SKM-1 treated with dmso at 0.1 percent for 144 hours (cell line): ENCODE data around the gene BLM.
A peak's percentile ranks its signal among the peaks of the same experiment; 100 is the strongest.

Source experiments
- DNase-seq: peaks from one replicate; lab custom pipeline; 2025; ENCODE audit not compliant: unreplicated experiment; lab: John Stamatoyannopoulos, UW

BLM gene

GRCh38 chr15:90787881-90788280, 70.7 kb downstream of the BLM start:
- no peak for DNase-seq

GRCh38 chr15:90789462-90789861, 72.3 kb downstream of the BLM start:
- no peak for DNase-seq

- no peak for DNase-seq
These were observed 72.9 kb downstream of the BLM start for GRCh38 chr15:90790057-90790456.

- DNase-seq, result no peak
These were observed 73.4 kb downstream of the BLM start for GRCh38 chr15:90790561-90790960.

- no peak for DNase-seq
These were observed 77.4 kb downstream of the BLM start for GRCh38 chr15:90794538-90794937.

GRCh38 chr15:90799639-90800170, 82.6 kb downstream of the BLM start:
- DNase-seq, result no peak

- DNase-seq, result no peak
These were observed 84.7 kb downstream of the BLM start for GRCh38 chr15:90801803-90802202.

- no peak for DNase-seq
These were observed 90.1 kb downstream of the BLM start for GRCh38 chr15:90807074-90807785.

GRCh38 chr15:90807786-90808086, 90.6 kb downstream of the BLM start:
- DNase-seq, result no peak

- peak; percentile 16 for DNase-seq
These were observed 91.5 kb downstream of the BLM start for GRCh38 chr15:90808517-90809235.

- DNase-seq, result no peak
These were observed 92.4 kb downstream of the BLM start for GRCh38 chr15:90809536-90809935.

GRCh38 chr15:90810354-90810753, 93.2 kb downstream of the BLM start:
- no peak for DNase-seq

- no peak for DNase-seq
These were observed 95.2 kb downstream of the BLM start for GRCh38 chr15:90812171-90812957.

- no peak for DNase-seq
These were observed 95.8 kb downstream of the BLM start for GRCh38 chr15:90812958-90813265.

GRCh38 chr15:90813796-90814190, 96.6 kb downstream of the BLM start:
- DNase-seq, result no peak

- no peak for DNase-seq
These were observed 97.2 kb downstream of the BLM start for GRCh38 chr15:90814191-90814821.

GRCh38 chr15:90816401-90817116, 99.4 kb downstream of the BLM start:
- no peak for DNase-seq

GRCh38 chr15:90817117-90818057, 100.2 kb downstream of the BLM start:
- no peak for DNase-seq

GRCh38 chr15:90818251-90819210, 101.4 kb downstream of the BLM start:
- peak; percentile 85 for DNase-seq
